ENCODE data around the gene KRT6B.

KRT6B gene

GRCh38 chr12:52407918-52408317 is 44.0 kb downstream of the KRT6B start:
- DNase-seq = no peak

- no peak for DNase-seq
Observed at GRCh38 chr12:52405922-52406385, 46.0 kb downstream of the KRT6B start, which contains the start of gene KRT82. KRT82 (minus strand) TSS chr12:52406335; CDS start chr12:52406277, 58 bp downstream.

- DNase-seq = no peak
Observed at GRCh38 chr12:52404951-52405350, 47.0 kb downstream of the KRT6B start.

GRCh38 chr12:52403561-52403960 is 48.4 kb downstream of the KRT6B start:
- DNase-seq = no peak

- no peak for DNase-seq
Observed at GRCh38 chr12:52402873-52403540, 48.9 kb downstream of the KRT6B start.

GRCh38 chr12:52402377-52402776 is 49.6 kb downstream of the KRT6B start:
- DNase-seq = no peak

- DNase-seq = no peak
Observed at GRCh38 chr12:52401926-52402325, 50.0 kb downstream of the KRT6B start.

GRCh38 chr12:52401526-52401925 is 50.4 kb downstream of the KRT6B start:
- DNase-seq = no peak

GRCh38 chr12:52400906-52401305 is 51.0 kb downstream of the KRT6B start:
- DNase-seq = no peak

GRCh38 chr12:52399756-52400155 is 52.2 kb downstream of the KRT6B start:
- no peak for DNase-seq

GRCh38 chr12:52398176-52398575 is 53.8 kb downstream of the KRT6B start:
- no peak for DNase-seq

- DNase-seq = no peak
Observed at GRCh38 chr12:52396656-52397055, 55.3 kb downstream of the KRT6B start.
